GM19438 (cell line): ENCODE data around the gene APOL5.
"Not testable (repeated sequence)": the region's sequence is repeated elsewhere in the genome, so short reads cannot be mapped to it uniquely, and the experiment has no call there.

Experiments
- ATAC-seq: cut with Tn5 transposase; IDR thresholded peaks from one replicate; pipeline ENCODE4 v1.9.1; 2021; ENCODE audit warnings: low read depth; ENCODE audit not compliant: unreplicated experiment

Gene APOL5, protein sequence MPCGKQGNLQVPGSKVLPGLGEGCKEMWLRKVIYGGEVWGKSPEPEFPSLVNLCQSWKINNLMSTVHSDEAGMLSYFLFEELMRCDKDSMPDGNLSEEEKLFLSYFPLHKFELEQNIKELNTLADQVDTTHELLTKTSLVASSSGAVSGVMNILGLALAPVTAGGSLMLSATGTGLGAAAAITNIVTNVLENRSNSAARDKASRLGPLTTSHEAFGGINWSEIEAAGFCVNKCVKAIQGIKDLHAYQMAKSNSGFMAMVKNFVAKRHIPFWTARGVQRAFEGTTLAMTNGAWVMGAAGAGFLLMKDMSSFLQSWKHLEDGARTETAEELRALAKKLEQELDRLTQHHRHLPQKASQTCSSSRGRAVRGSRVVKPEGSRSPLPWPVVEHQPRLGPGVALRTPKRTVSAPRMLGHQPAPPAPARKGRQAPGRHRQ

GRCh38 chr22:35717572-35717971 is at the start of gene APOL5:
TSS of gene APOL5 (plus strand) at chr22:35717872. CDS start at chr22:35717872, 0 bp downstream.
- no peak for ATAC-seq

GRCh38 chr22:35674335-35674734 is 43.3 kb upstream of the APOL5 start:
- ATAC-seq, result no peak

DNA sequence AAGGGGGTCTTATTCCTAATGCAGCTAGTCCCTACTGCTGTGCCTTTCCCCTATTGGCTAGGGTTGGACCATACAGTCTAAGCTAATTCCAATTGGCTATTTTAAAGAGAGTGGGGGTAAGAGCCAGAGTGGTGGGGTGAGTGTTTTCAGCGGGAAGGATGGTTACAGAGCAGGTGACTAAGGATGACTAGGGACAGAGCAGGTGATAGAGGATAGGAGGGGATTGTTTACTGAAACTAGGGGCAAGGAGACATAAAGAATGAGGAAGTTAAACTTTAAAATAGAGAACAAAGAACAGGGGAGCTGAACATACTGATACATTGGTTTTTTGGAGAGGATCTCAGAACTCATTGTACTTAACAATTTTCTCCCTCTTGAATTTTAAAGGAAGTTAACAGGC is 41.6 kb upstream of the APOL5 start:
- not testable (repeated sequence) for ATAC-seq

DNA sequence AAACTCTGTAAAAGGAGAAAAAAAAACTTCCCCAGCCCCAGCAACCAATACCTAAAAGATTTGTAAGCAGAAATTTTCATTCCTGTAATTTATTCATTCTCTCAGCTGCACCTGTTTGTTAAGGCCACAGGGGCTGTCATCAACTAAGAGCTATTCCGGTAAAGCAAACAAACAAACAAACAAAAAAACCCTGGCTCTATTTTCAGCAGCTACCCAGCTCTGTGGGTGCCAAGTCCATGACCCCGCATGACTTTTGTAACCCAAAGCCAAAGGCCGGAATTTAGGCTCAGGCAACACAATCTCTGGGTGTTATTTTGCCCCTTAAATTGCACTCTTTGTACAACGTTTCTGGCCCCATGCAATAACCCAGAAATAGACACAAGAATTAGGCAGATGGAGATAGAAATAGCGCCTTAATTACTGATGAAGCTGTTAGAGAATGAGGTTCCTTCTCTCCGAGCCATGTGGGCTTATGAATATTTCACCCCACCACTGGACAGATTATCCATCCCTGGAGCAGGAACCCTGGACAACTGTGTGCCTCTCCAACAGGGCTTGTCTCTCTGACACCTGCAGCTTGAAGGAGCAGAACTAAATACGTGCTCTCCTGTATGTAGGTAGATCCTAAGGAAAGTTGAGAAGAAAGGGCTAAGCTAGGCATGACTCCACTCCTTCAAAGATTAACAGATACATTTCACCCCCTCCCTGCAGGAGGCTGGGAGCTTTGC is 40.0 kb upstream of the APOL5 start:
- no peak for ATAC-seq

GRCh38 chr22:35678836-35679235 is 38.8 kb upstream of the APOL5 start:
- no peak for ATAC-seq

- not testable (repeated sequence) for ATAC-seq
Observed at GRCh38 chr22:35679492-35679891, 38.2 kb upstream of the APOL5 start.

DNA sequence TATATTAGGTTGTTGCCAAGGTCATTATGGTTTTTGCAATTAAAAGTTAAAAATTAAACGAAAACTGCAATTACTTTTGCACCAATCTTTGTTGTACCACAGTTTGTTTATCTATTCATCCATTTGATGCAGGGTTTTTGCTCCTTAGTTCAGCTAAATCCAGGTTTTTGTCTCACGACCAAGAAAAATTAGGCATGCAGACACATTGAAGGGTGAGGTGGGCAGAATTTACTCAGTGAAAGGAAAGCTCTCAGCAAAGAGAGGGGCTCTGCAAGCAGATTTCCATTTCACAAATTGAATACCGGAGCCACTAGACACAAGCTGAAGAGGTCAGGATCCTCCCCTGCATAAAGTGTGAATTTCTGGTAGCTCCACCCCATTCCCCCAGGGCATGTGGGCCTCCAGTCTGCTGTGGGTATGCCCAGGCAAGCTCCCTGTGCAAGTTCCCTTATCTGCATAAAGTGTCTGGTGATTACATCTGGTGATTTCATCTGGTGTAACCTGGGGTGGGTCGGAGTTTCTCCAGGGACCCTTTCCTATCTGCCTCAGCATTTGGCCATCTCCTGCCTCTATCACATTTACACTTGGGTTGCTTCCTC is 36.1 kb upstream of the APOL5 start:
- ATAC-seq, result no peak

- no peak for ATAC-seq
Observed at GRCh38 chr22:35683560-35683959, 34.1 kb upstream of the APOL5 start.

- ATAC-seq, result no peak
Observed at GRCh38 chr22:35684270-35684700, 33.4 kb upstream of the APOL5 start.

DNA sequence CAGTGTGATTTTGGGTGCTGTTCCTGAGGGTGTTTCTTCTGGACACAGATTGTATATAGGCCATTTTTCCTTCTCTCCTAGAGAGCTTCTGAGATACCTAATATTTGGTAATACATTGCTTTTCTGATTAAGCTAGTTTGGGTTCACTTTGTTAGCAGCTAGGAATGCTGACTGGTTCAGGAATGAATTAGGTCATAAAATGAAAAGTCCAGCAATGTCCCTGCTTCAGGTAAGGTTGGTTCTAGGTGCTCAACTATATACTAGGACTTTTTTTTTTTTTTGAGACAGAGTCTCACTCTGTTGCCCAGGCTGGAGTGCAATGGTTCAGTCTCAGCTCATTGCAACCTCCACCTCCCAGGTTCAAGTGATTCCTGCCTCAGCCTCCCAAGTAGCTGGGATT is 32.9 kb upstream of the APOL5 start:
- no peak for ATAC-seq

- no peak for ATAC-seq
Observed at GRCh38 chr22:35685731-35686130, 31.9 kb upstream of the APOL5 start.

DNA sequence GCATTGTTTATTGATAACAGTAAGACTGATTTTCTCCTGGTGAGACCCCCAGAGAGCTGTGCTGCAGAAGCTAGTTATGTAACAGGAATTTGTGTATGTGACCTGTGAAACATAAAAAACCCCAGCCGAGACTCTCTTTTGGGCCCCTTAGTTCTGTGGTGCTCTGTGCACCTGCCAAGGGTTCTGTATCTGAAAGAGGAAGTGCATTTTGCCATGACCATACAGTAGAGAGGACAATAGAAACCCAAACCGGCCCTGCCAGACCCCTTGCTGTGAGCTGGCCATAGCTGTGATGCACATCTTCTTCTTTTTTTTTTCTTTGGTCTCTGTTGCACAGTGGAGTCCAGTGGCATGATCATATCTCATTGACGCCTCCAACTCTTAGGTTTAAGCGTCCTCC is 31.4 kb upstream of the APOL5 start:
- ATAC-seq, result no peak

DNA sequence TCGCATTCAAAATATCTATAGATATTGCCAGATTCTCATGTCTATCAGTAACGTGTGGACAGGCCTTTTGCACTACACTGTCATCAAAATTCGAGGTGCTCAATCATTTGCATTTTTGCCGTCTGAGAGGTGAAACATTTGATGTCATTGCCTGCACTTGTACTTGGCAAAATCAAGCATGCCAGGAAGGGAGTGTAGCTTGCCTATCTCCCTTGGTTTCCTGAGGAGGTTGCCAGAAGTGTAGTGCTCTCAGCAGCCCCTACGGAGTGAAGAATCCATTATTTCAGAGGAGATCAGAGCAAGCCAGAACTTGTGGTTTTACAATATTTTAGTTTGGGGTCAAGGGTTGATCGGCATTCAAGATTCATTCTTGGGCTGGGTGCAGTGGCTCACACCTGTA is 30.2 kb upstream of the APOL5 start:
- no peak for ATAC-seq

- ATAC-seq, result no peak
Observed at GRCh38 chr22:35688913-35689675, 28.6 kb upstream of the APOL5 start.

DNA sequence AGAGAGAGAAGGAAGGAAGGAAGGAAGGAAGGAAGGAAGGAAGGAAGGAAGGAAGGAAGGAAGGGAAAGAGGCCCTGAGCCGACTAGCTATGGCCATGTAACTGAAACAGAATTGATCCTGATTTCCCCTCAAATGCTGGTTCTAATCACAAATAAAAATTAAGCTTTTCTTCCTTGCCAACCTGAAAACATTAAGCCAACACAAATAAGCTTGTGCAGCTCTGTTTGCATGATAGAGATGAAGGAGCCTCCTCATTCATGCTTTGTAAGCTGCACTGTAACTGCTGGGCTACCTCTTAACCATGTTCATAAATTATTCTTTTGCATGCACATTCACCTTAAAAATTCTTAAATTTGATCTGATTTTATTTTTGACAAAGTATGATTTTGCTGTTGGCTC is 27.7 kb upstream of the APOL5 start:
- no peak for ATAC-seq

GRCh38 chr22:35695202-35695601 is 22.5 kb upstream of the APOL5 start:
- no peak for ATAC-seq

GRCh38 chr22:35697142-35697541 is 20.5 kb upstream of the APOL5 start:
- ATAC-seq, result no peak

DNA sequence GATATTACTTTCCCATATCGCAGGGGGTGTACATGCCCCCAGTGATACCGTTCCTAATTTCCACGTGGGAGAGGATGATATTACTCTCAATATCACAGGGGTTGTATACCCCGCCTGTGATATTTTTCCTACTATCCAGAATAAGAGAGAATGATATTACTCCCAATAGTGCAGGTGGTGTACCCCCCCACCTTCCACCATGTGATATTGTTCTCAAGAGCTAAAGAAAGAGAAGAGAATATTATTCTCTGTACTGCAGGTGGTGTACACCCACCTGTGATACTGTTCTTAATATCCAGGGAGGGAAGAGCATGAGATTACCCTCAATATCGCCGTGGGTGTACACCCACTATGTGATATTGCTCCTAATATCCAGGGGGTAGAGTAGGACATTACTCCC is 17.8 kb upstream of the APOL5 start:
- ATAC-seq, result not testable (repeated sequence)

- ATAC-seq, result no peak
Observed at GRCh38 chr22:35703861-35704584, 13.6 kb upstream of the APOL5 start.

- ATAC-seq, result no peak
Observed at GRCh38 chr22:35705141-35705540, 12.5 kb upstream of the APOL5 start.
